PC-9 (cell line): ENCODE measurements around the gene MOCS3. TPM values are rescaled to one million over a fixed set of nuclear protein-coding genes. Genes with fewer than 3 reads are reported as not detected.

Experiments used
- BruUV-seq: library from RNA; stranded (reverse); fragments of 400-500 nt; replicated peaks from 2 replicates; lab custom pipeline; 2021; lab: Mats Ljungman, UMichigan
- CTCF ChIA-PET: fragments of 300-600 bp; sonication (Branson Sonifier 250); formaldehyde crosslinking; loops from one replicate; lab custom pipeline; 2022; ENCODE audit warnings: antibody characterized with exemption; lab: Charles Lee
- POLR2A ChIA-PET: fragments of 300-600 bp; sonication (Branson Sonifier 250); formaldehyde crosslinking; loops from one replicate; lab custom pipeline; 2022; ENCODE audit warnings: antibody characterized with exemption; ENCODE audit not compliant: unreplicated experiment; lab: Charles Lee
- DNase-seq, 2 experiments: peaks; one replicate each; pipeline versions ENCODE4 v3.0.0 to v3.0.0-alpha.2; 2015 to 2022; ENCODE audit warnings: mixed read lengths in 1 of 2
- H2AFZ ChIP-seq: fragments of 200-600 bp; sonication (generic); 2 replicates; pipeline ENCODE4 v1.8.1; 2017; ENCODE audit warnings: antibody characterized with exemption
- H3F3A ChIP-seq: fragments of 200-600 bp; sonication (generic); 2 replicates; pipeline ENCODE4 v1.8.1; 2017; ENCODE audit warnings: antibody characterized with exemption, mild to moderate bottlenecking, low read depth; ENCODE audit not compliant: insufficient read depth
- H3K27ac ChIP-seq: fragments of 200-600 bp; sonication (generic); 2 replicates; pipeline ENCODE4 v1.6.1; 2016; ENCODE audit warnings: mixed run types
- H3K27me3 ChIP-seq: fragments of 200-600 bp; sonication (generic); 2 replicates; pipeline ENCODE4 v1.6.1; 2016; ENCODE audit warnings: low read depth, mixed run types; ENCODE audit not compliant: insufficient read depth
- H3K36me3 ChIP-seq: fragments of 200-600 bp; sonication (generic); 2 replicates; pipeline ENCODE4 v1.6.1; 2016; ENCODE audit warnings: low read depth, mixed run types
- H3K4me1 ChIP-seq: fragments of 200-600 bp; sonication (generic); replicated peaks from 2 replicates; pipeline ENCODE4 v1.6.1; 2016; ENCODE audit warnings: mixed run types; ENCODE audit not compliant: insufficient read depth
- H3K4me2 ChIP-seq: fragments of 200-600 bp; sonication (generic); 2 replicates; pipeline ENCODE4 v1.6.1; 2017; ENCODE audit warnings: mixed run types
- H3K4me3 ChIP-seq: fragments of 200-600 bp; sonication (generic); 2 replicates; pipeline ENCODE4 v1.6.1; 2016; ENCODE audit warnings: mixed run types
- H3K79me2 ChIP-seq: fragments of 200-600 bp; sonication (generic); 2 replicates; pipeline ENCODE4 v1.6.1; 2017; ENCODE audit warnings: low read depth, mixed run types
- H3K9me2 ChIP-seq: fragments of 200-600 bp; sonication (generic); 2 replicates; pipeline ENCODE4 v1.8.1; 2017; ENCODE audit warnings: mild to moderate bottlenecking; ENCODE audit not compliant: insufficient read depth
- H3K9me3 ChIP-seq: fragments of 200-600 bp; sonication (generic); 2 replicates; pipeline ENCODE4 v1.8.1; 2016; ENCODE audit warnings: low read depth; ENCODE audit not compliant: insufficient read depth
- H4K20me1 ChIP-seq: fragments of 200-600 bp; sonication (generic); 2 replicates; pipeline ENCODE4 v1.8.1; 2017; ENCODE audit not compliant: insufficient read depth
- EZH2 ChIP-seq: fragments of 200-600 bp; sonication (generic); IDR thresholded peaks from 2 replicates; pipeline ENCODE4 v1.8.0; 2017; ENCODE audit warnings: antibody characterized with exemption, low read depth
- intact Hi-C: fragments of 100-400 bp; cut with micrococcal nuclease; formaldehyde crosslinking; loops from one replicate; pipeline ENCODE4 v1.10.0; 2022; ENCODE audit not compliant: unreplicated experiment
- total RNA-seq: library from RNA; stranded (reverse); gene quantifications from 2 replicates; pipeline ENCODE4 v1.2.3, GENCODE V29; 2021
- TF ChIP-seq, protein P1 (sequence below): fragments of 200-600 bp; sonication (generic); conservative IDR thresholded peaks from 2 replicates; pipeline ENCODE4 v1.6.1; 2017; ENCODE audit warnings: mixed run types, antibody characterized with exemption, mild to moderate bottlenecking, moderate library complexity

Gene MOCS3
- total RNA-seq, 1 experiment from 2014 or later, result 4.8 TPM

DNA sequence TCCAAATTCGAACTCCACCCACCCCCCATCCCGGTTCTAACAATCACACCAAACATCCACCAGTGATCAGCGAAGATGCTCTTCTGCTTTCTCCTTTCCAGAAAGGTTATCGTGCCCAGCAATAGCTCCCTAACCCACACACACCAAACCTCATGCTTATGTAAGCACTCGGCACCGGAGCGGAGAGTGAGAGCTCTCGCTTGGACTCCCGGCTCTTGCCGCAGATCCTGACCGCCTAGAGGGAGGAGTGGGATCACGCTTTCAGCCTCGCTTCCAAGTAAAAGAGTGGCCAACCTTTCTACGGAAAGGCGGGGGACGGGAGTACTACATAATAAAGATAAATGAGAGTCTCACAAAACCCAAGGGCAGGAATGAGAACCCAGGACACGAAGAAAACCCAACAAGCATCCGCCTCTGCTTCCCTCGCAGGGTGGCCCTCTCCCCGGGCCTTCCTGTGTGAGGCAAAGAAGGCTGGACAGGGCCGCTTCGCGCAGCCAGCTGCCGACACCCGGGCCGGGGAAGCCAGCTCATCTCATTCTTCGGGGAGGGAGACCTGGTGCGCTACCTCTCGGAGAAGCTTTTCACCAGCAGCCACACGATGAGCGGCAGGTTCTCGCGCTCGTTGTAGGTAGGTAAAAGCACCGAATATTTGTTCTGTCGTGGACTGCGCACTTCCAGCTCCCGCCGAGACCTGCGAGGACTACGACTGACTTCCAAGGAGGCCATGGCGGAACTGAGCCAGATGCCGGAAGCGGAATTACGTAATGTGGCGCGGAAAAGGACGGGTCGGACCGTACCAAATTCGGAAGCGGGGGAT, 612 bp upstream of the MOCS3 start, which contains the start of gene DPM1:
Gene DPM1, minus strand, starts transcription at position 735 of the 817 bp plus-strand sequence. Its CDS starts 9 bp downstream, at position 726.
- intact Hi-C loops, result loop anchor here (2.0 kb wide), 1 partner anchor 27 kb away; the partner anchor contains the start of gene ADNP
- H2AFZ ChIP-seq, result peak within 1 kb of the TSS; percentile 87
- no peaks in the 10 kb centered on the region; the same call in 1 of the 2 replicates for H3K9me3 ChIP-seq
- H3K4me3 ChIP-seq, result peak within 1 kb of the TSS; percentile 93
- peaks cover 41% of the 10 kb centered on the region for H3K36me3 ChIP-seq
- peaks cover 87% of the 10 kb centered on the region for H3K79me2 ChIP-seq
- H3K27me3 ChIP-seq, result no peaks in the 10 kb centered on the region
- H3K9me2 ChIP-seq, result no peaks in the 10 kb centered on the region
- ChIA-PET CTCF (interaction anchor here (1.1 to 1.9 kb wide), 3 partner anchors 26 to 163 kb away, joined by 4 to 8 read pairs (median 6); partner anchors contain the start of genes ADNP and BCAS4), POLR2A (interaction anchor here (0.6 to 1.7 kb wide), 7 partner anchors 16 to 552 kb away, joined by 3 to 14 read pairs (median 4); partner anchors contain the start of gene ADNP)
- BruUV-seq, result TSS peak; percentile 38
- TF ChIP-seq, protein P1, sequence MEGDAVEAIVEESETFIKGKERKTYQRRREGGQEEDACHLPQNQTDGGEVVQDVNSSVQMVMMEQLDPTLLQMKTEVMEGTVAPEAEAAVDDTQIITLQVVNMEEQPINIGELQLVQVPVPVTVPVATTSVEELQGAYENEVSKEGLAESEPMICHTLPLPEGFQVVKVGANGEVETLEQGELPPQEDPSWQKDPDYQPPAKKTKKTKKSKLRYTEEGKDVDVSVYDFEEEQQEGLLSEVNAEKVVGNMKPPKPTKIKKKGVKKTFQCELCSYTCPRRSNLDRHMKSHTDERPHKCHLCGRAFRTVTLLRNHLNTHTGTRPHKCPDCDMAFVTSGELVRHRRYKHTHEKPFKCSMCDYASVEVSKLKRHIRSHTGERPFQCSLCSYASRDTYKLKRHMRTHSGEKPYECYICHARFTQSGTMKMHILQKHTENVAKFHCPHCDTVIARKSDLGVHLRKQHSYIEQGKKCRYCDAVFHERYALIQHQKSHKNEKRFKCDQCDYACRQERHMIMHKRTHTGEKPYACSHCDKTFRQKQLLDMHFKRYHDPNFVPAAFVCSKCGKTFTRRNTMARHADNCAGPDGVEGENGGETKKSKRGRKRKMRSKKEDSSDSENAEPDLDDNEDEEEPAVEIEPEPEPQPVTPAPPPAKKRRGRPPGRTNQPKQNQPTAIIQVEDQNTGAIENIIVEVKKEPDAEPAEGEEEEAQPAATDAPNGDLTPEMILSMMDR, result no peak
- no peak for TF ChIP-seq EZH2
- DNase-seq, result peak in 1 of 2 experiments; percentile 87
- H3K4me1 ChIP-seq, result peaks cover 38% of the 10 kb centered on the region
- peaks cover 63% of the 10 kb centered on the region for H4K20me1 ChIP-seq
- peak within 1 kb of the TSS; percentile 99 for H3K4me2 ChIP-seq
- H3K27ac ChIP-seq, result peak within 1 kb of the TSS; percentile 83
- H3F3A ChIP-seq, result peaks cover 14% of the 10 kb centered on the region

DNA sequence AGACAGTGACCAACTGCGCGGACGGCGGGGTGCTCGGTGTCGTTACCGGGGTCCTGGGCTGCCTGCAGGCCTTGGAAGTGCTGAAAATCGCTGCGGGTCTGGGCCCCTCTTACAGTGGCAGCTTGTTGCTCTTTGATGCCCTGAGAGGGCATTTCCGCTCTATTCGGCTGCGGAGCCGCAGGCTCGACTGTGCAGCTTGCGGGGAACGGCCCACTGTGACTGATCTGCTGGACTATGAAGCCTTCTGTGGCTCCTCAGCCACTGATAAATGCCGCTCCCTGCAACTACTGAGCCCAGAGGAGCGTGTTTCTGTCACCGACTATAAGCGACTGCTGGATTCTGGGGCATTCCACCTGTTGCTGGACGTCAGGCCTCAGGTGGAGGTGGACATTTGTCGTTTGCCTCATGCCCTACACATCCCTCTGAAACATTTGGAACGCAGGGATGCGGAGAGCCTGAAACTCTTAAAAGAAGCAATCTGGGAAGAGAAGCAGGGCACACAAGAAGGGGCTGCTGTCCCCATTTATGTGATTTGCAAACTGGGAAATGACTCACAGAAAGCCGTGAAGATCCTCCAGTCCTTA, 1.0 kb downstream of the MOCS3 start:
- Histone ChIP-seq H4K20me1 (peaks cover 47% of the 10 kb centered on the region), H3K4me1 (peaks cover 38% of the 10 kb centered on the region), H3K4me2 (peak overlapping the region; percentile 99), H3F3A (peaks cover 21% of the 10 kb centered on the region; the same call in 1 of the 2 replicates), H3K9me2 (no peaks in the 10 kb centered on the region), H2AFZ (no peak overlapping the region), H3K27me3 (no peaks in the 10 kb centered on the region), H3K4me3 (peak overlapping the region; percentile 93), H3K27ac (no peak overlapping the region), H3K9me3 (no peaks in the 10 kb centered on the region; the same call in 1 of the 2 replicates), H3K36me3 (peaks cover 25% of the 10 kb centered on the region), H3K79me2 (peaks cover 71% of the 10 kb centered on the region)
- intact Hi-C loops, result loop anchor here (2.0 kb wide), 1 partner anchor 29 kb away; the partner anchor contains the start of gene ADNP
- ChIA-PET POLR2A (no interaction called here), CTCF (no interaction called here)
- no peak for DNase-seq
- TF ChIP-seq, protein P1, result no peak
- TF ChIP-seq EZH2, result no peak
- BruUV-seq, result no TSS peak

GRCh38 chr20:50967586-50967985, 9.0 kb downstream of the MOCS3 start:
- Histone ChIP-seq H3K27ac (no peak overlapping the region), H4K20me1 (no peaks in the 10 kb centered on the region), H3K4me2 (no peak overlapping the region), H3K4me1 (no peaks in the 10 kb centered on the region), H3K9me3 (no peaks in the 10 kb centered on the region), H3K4me3 (no peak overlapping the region), H3K27me3 (peaks cover 6% of the 10 kb centered on the region; the same call in 1 of the 2 replicates), H2AFZ (no peak overlapping the region), H3K79me2 (no peaks in the 10 kb centered on the region), H3K36me3 (no peaks in the 10 kb centered on the region), H3F3A (peaks cover 12% of the 10 kb centered on the region; the same call in 1 of the 2 replicates), H3K9me2 (no peaks in the 10 kb centered on the region)
- no peak for DNase-seq
- POLR2A ChIA-PET, result no interaction called here
- intact Hi-C loops, result no loop called here
- TF ChIP-seq, protein P1, result no peak
- TF ChIP-seq EZH2, result no peak
- BruUV-seq, result no TSS peak
- CTCF ChIA-PET, result interaction anchor here (0.6 kb wide), 1 partner anchor 24 kb away, joined by 5 read pairs; no protein-coding TSS in a partner anchor
